Activated CD8-positive, alpha-beta T cell treated with anti-CD3 and anti-CD28 coated beads, Interleukin-2, amount 10 ng/mL, durations not matched to agents 7 days and 5 days (primary cell): Measurements from ENCODE around the gene LSM2. TPM values are rescaled to one million over a fixed set of nuclear protein-coding genes. Genes with fewer than 3 reads are reported as not detected.

Experiments used
- ATAC-seq: fragments of 150-1000 bp; cut with Tn5 transposase; one replicate; pipeline ENCODE4 v1.10.0; 2021; ENCODE audit warnings: moderate library complexity
- CTCF ChIA-PET: fragments of 350-600 bp; sonication (Branson Sonifier 250); formaldehyde crosslinking; loops from one replicate; lab custom pipeline; 2021; ENCODE audit warnings: antibody characterized with exemption; lab: Charles Lee
- POLR2A ChIA-PET: fragments of 350-600 bp; sonication (Branson Sonifier 250); formaldehyde crosslinking; loops from one replicate; lab custom pipeline; 2021; ENCODE audit warnings: antibody characterized with exemption; lab: Charles Lee
- DNase-seq: peaks from one replicate; pipeline ENCODE4 v3.0.0-alpha.2; 2020
- H3K27ac Mint-ChIP-seq: one replicate; pipeline ENCODE4 v1.8.0; 2021; ENCODE audit warnings: mild to moderate bottlenecking, mixed read lengths
- H3K27me3 Mint-ChIP-seq: one replicate; pipeline ENCODE4 v1.8.0; 2021; ENCODE audit warnings: low read depth, mixed read lengths
- H3K36me3 Mint-ChIP-seq: one replicate; pipeline ENCODE4 v1.8.0; 2021; ENCODE audit warnings: low read depth, mixed read lengths
- H3K4me1 Mint-ChIP-seq: one replicate; pipeline ENCODE4 v1.8.0; 2021; ENCODE audit warnings: low read depth, mixed read lengths
- H3K4me3 Mint-ChIP-seq: one replicate; pipeline ENCODE4 v1.8.0; 2021; ENCODE audit warnings: mild to moderate bottlenecking, mixed read lengths
- H3K9me3 Mint-ChIP-seq: one replicate; pipeline ENCODE4 v1.8.0; 2022; ENCODE audit warnings: mixed read lengths; ENCODE audit not compliant: insufficient read depth
- total RNA-seq, 2 experiments: library from RNA; stranded (reverse); gene quantifications; one replicate each; pipeline ENCODE4 v1.2.3, GENCODE V29; 2021

LSM2 gene
- total RNA-seq, 2 experiments from 2014 or later: 123 to 128 TPM

GRCh38 chr6:31775633-31776484 lies 30.9 kb downstream of the LSM2 start:
- ChIA-PET CTCF (interaction anchor here (1.0 to 2.2 kb wide), 4 partner anchors 15 to 159 kb away, joined by 3 to 9 read pairs (median 4); no protein-coding TSS in a partner anchor), POLR2A (interaction anchor here (0.6 to 1.9 kb wide), 3 partner anchors 36 to 39 kb away, joined by 3 to 12 read pairs (median 3); partner anchors contain the start of genes CLIC1 and MSH5)
- peak overlapping the region; percentile 91 for H3K27ac Mint-ChIP-seq
- peak overlapping the region; percentile 50 for H3K4me3 Mint-ChIP-seq
- peaks cover 24% of the 10 kb centered on the region for H3K36me3 Mint-ChIP-seq
- DNase-seq (no peak), ATAC-seq (no peak)
- H3K4me1 Mint-ChIP-seq: peaks cover 51% of the 10 kb centered on the region
- H3K9me3 Mint-ChIP-seq: no peaks in the 10 kb centered on the region
- no peaks in the 10 kb centered on the region for H3K27me3 Mint-ChIP-seq

- no peak overlapping the region for H3K4me3 Mint-ChIP-seq
- peaks cover 22% of the 10 kb centered on the region for H3K36me3 Mint-ChIP-seq
- H3K27ac Mint-ChIP-seq: peak overlapping the region; percentile 77
- no peaks in the 10 kb centered on the region for H3K27me3 Mint-ChIP-seq
- CTCF ChIA-PET: interaction anchor here (1.0 to 2.2 kb wide), 5 partner anchors 16 to 158 kb away, joined by 3 to 9 read pairs (median 3); partner anchors contain the start of gene LY6G5C
- POLR2A ChIA-PET: interaction anchor here (0.6 to 1.9 kb wide), 2 partner anchors 35 to 38 kb away, joined by 3 to 12 read pairs; partner anchors contain the start of genes CLIC1 and MSH5
- H3K9me3 Mint-ChIP-seq: no peaks in the 10 kb centered on the region
- no peak for DNase-seq
- peaks cover 55% of the 10 kb centered on the region for H3K4me1 Mint-ChIP-seq
- no peak for ATAC-seq
These were observed 31.6 kb downstream of the LSM2 start for GRCh38 chr6:31775184-31775583.

- CTCF ChIA-PET: interaction anchor here (8.3 kb wide), 1 partner anchor 33 kb away, joined by 118 read pairs; the partner anchor contains the start of genes CLIC1 and MSH5
- no peaks in the 10 kb centered on the region for H3K9me3 Mint-ChIP-seq
- H3K36me3 Mint-ChIP-seq: peaks cover 11% of the 10 kb centered on the region
- peak overlapping the region; percentile 50 for H3K4me3 Mint-ChIP-seq
- ATAC-seq: no peak
- DNase-seq: no peak
- peak overlapping the region; percentile 83 for H3K27ac Mint-ChIP-seq
- H3K27me3 Mint-ChIP-seq: no peaks in the 10 kb centered on the region
- POLR2A ChIA-PET: interaction anchor here (0.9 to 3.6 kb wide), 5 partner anchors 13 to 120 kb away, joined by 3 to 31 read pairs (median 4); partner anchors contain the start of genes LSM2 and MSH5
- H3K4me1 Mint-ChIP-seq: peaks cover 69% of the 10 kb centered on the region
These were observed 34.8 kb downstream of the LSM2 start for GRCh38 chr6:31771992-31772358.

- Mint-ChIP-seq H3K4me1 (peaks cover 58% of the 10 kb centered on the region), H3K27ac (peak overlapping the region; percentile 55), H3K36me3 (peaks cover 11% of the 10 kb centered on the region), H3K4me3 (no peak overlapping the region), H3K9me3 (no peaks in the 10 kb centered on the region), H3K27me3 (no peaks in the 10 kb centered on the region)
- DNase-seq (no peak), ATAC-seq (no peak)
- CTCF ChIA-PET: interaction anchor here (0.9 to 8.3 kb wide), 15 partner anchors 11 to 104 kb away, joined by 3 to 118 read pairs (median 7); partner anchors contain the start of genes CLIC1, DDAH2, LY6G5C and MPIG6B
- POLR2A ChIA-PET: interaction anchor here (1.2 to 3.6 kb wide), 4 partner anchors 24 to 119 kb away, joined by 3 to 31 read pairs (median 4); partner anchors contain the start of gene MSH5
These were observed 35.9 kb downstream of the LSM2 start for GRCh38 chr6:31770860-31771259.

GRCh38 chr6:31769684-31770371 lies 36.9 kb downstream of the LSM2 start:
- peaks cover 49% of the 10 kb centered on the region for H3K4me1 Mint-ChIP-seq
- peaks cover 11% of the 10 kb centered on the region for H3K36me3 Mint-ChIP-seq
- H3K9me3 Mint-ChIP-seq: no peaks in the 10 kb centered on the region
- POLR2A ChIA-PET: interaction anchor here (1.0 to 3.6 kb wide), 5 partner anchors 12 to 105 kb away, joined by 3 to 31 read pairs (median 3); partner anchors contain the start of gene MSH5
- DNase-seq (peak; percentile 88), ATAC-seq (peak; percentile 88)
- CTCF ChIA-PET: interaction anchor here (0.8 to 8.3 kb wide), 39 partner anchors 9 to 228 kb away, joined by 3 to 118 read pairs (median 6); partner anchors contain the start of genes ABHD16A, CLIC1, DDAH2 and DDX39B
- H3K27me3 Mint-ChIP-seq: no peaks in the 10 kb centered on the region
- H3K4me3 Mint-ChIP-seq: no peak overlapping the region
- H3K27ac Mint-ChIP-seq: peak overlapping the region; percentile 60

- ATAC-seq (no peak), DNase-seq (no peak)
- Mint-ChIP-seq H3K27ac (no peak overlapping the region), H3K4me3 (no peak overlapping the region), H3K36me3 (peaks cover 20% of the 10 kb centered on the region), H3K4me1 (peaks cover 52% of the 10 kb centered on the region), H3K27me3 (no peaks in the 10 kb centered on the region), H3K9me3 (no peaks in the 10 kb centered on the region)
- ChIA-PET POLR2A (interaction anchor here (1.0 to 3.6 kb wide), 4 partner anchors 11 to 103 kb away, joined by 3 to 31 read pairs (median 3); partner anchors contain the start of gene MSH5), CTCF (interaction anchor here (1.0 to 8.3 kb wide), 21 partner anchors 9 to 227 kb away, joined by 3 to 118 read pairs (median 8); partner anchors contain the start of genes ABHD16A, CLIC1, DDAH2 and DDX39B)
These were observed 38.2 kb downstream of the LSM2 start for GRCh38 chr6:31768363-31769257.

- ChIA-PET CTCF (interaction anchor here (8.3 kb wide), 1 partner anchor 28 kb away, joined by 118 read pairs; the partner anchor contains the start of genes CLIC1 and MSH5), POLR2A (interaction anchor here (1.0 kb wide), 1 partner anchor 31 kb away, joined by 3 read pairs; the partner anchor contains the start of gene CLIC1)
- H3K9me3 Mint-ChIP-seq: no peaks in the 10 kb centered on the region
- DNase-seq (no peak), ATAC-seq (no peak)
- no peak overlapping the region for H3K27ac Mint-ChIP-seq
- H3K4me1 Mint-ChIP-seq: peaks cover 46% of the 10 kb centered on the region
- H3K27me3 Mint-ChIP-seq: no peaks in the 10 kb centered on the region
- H3K36me3 Mint-ChIP-seq: peaks cover 29% of the 10 kb centered on the region
- H3K4me3 Mint-ChIP-seq: no peak overlapping the region
These were observed 39.6 kb downstream of the LSM2 start for GRCh38 chr6:31767096-31767645.

- no peak for DNase-seq
- H3K4me1 Mint-ChIP-seq: peaks cover 42% of the 10 kb centered on the region
- CTCF ChIA-PET: interaction anchor here (8.3 kb wide), 1 partner anchor 27 kb away, joined by 118 read pairs; the partner anchor contains the start of genes CLIC1 and MSH5
- peaks cover 30% of the 10 kb centered on the region for H3K36me3 Mint-ChIP-seq
- H3K4me3 Mint-ChIP-seq: no peak overlapping the region
- no peak for ATAC-seq
- H3K27ac Mint-ChIP-seq: peak overlapping the region; percentile 20
- POLR2A ChIA-PET: interaction anchor here (1.0 kb wide), 1 partner anchor 30 kb away, joined by 3 read pairs; the partner anchor contains the start of gene CLIC1
- no peaks in the 10 kb centered on the region for H3K9me3 Mint-ChIP-seq
- H3K27me3 Mint-ChIP-seq: no peaks in the 10 kb centered on the region
These were observed 40.6 kb downstream of the LSM2 start for GRCh38 chr6:31765910-31766794.

- Mint-ChIP-seq H3K27ac (no peak overlapping the region), H3K27me3 (no peaks in the 10 kb centered on the region)
- CTCF ChIA-PET: interaction anchor here (8.3 kb wide), 1 partner anchor 27 kb away, joined by 118 read pairs; the partner anchor contains the start of genes CLIC1 and MSH5
These were observed 41.2 kb downstream of the LSM2 start for GRCh38 chr6:31765559-31765909.

More at GRCh38 chr6:31765559-31765909, 41.2 kb downstream of the LSM2 start:
- Mint-ChIP-seq H3K4me1 (peaks cover 36% of the 10 kb centered on the region), H3K4me3 (no peak overlapping the region), H3K36me3 (peaks cover 35% of the 10 kb centered on the region), H3K9me3 (no peaks in the 10 kb centered on the region)
- DNase-seq (no peak), ATAC-seq (no peak)
- POLR2A ChIA-PET: no interaction called here
